NCI-H2227 treated with DMSO at 0.1 percent for 48 hours (cell line): ENCODE data around the gene PCDH18.
A peak's percentile ranks its signal among the peaks of the same experiment; 100 is the strongest.
"Not testable (repeated sequence)": the region's sequence is repeated elsewhere in the genome, so short reads cannot be mapped to it uniquely, and the experiment has no call there.

Experiments used
- DNase-seq: peaks from one replicate; lab custom pipeline; 2025; lab: John Stamatoyannopoulos, UW

PCDH18 gene

DNA sequence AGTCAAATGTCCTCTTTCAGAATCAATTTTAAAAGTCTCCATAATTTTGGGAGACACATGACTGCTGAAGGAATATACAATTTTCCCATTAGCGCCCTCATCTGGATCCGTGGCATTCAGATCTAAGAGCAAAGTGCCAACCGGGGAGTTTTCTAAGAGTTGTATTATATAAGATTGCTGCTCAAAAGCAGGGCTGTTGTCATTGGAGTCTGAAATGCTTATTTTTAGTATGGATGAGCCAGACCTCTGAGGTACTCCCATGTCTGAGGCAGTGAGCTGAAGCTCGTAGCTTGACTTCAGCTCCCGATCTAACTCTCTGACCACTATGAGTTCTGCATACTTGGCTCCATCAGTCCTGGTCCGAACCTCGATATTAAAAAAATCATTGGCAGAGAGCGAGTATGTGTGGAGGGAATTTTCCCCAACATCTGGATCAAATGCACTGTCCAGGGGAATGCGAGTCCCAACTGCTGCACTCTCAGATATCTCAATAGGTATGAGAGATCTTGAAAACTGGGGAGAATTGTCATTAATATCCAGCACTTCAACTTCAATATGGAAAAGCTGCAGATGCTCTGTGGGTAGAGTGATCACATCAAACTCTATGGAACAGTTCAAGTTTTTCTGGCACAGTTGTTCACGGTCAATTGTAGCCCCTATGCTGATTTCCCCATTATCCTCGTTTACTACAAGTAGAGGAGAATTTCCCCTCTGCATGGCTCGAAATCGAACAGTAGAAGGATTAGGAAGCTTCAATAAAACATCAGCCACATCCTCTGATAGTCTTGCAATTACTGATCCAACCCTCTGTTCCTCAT, 917 bp downstream of the PCDH18 start:
- no peak for DNase-seq

DNA sequence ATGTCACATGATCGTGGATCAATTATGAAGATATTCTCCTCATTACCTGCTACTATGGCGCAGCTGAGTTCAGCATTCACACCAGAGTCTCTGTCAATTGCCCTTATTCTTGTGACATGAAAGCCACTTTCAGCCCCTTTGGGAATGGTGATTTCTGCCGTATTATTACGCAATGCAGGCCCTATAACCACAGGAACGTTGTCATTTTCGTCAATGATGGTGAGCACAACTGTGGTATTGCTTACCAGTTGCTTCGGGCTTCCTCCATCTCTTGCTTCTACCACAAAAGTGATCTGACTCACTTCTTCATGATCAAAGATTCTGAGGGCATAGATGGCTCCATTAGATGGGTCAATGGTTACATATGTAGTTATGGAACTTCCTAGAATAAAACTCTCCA, 2.1 kb downstream of the PCDH18 start:
- no peak for DNase-seq

- no peak for DNase-seq
Measured at GRCh38 chr4:137529432-137529831, 2.9 kb downstream of the PCDH18 start.

- DNase-seq: no peak
Measured at GRCh38 chr4:137528673-137529072, 3.6 kb downstream of the PCDH18 start.

- no peak for DNase-seq
Measured at GRCh38 chr4:137526681-137527080, 5.6 kb downstream of the PCDH18 start.

DNA sequence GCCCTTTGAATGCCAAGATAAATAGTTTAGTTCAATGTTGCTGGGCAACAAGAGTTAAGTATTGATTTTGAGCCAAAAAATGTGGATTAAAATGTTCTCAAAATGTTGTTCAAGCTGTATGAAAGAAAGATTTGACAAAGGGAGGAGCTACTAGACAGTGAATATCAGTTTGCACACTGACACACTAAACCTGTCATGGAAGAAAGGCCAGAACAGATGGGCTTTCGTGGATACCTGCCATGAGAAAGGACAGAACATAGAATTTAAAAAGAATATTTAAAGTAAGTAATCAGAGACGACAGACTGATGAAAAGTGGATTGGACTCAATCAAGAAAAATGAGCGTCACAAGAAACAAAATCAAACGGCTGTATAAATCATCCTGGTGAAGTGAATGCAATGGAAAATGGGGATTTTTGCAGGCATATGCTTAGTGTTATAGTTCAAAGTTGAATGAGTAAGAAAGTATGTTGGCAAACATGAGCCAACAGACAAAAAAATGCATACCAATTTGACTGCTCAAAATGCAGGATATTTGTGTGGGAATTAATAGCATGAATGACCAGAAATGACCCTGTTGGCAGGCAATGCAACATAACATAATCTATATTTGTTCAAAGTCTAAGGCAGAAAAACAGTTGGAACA, 7.4 kb downstream of the PCDH18 start:
- DNase-seq: no peak

DNA sequence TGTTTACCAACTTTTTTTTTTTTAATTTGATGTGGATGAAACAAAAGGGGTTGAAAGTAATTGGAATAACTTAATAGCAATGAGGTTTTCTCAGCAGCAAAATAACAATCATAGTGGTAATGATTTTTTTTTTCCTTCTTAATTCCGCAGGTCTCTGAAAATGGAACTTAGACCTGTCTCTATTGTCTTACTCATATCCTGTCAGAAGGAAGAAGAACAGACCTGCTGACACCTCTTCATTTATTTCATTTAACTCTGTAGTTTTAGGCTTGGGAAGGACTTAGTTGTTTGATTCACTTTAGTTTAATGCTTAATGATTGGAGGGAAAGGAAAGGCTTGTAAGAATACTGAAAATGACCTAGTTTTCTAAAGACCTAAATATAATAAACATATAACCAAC, 9.0 kb downstream of the PCDH18 start:
- no peak for DNase-seq

DNA sequence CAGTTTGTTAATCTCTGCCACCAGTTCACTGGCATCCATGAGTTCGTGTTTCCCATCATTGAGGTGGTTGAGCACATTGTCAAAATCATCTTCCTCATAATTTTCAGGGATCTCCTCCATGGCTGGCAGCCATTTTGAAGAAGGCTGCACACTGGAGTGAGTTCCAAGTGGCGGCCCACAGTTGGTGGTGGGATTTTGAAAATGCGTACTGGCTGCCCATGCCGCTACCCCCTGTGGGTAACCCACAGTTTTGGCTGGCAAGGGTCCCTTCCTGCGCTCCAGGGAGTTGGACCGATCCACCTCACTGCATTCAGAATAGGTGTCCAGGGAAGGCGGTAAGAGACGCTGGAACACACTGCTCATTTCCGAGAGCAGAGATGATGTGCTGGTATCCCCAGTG, 11.2 kb downstream of the PCDH18 start:
- DNase-seq: no peak

- no peak for DNase-seq
Measured at GRCh38 chr4:137519406-137519805, 12.9 kb downstream of the PCDH18 start.

- not testable (repeated sequence) for DNase-seq
Measured at GRCh38 chr4:137517323-137517722, 15.0 kb downstream of the PCDH18 start.

DNA sequence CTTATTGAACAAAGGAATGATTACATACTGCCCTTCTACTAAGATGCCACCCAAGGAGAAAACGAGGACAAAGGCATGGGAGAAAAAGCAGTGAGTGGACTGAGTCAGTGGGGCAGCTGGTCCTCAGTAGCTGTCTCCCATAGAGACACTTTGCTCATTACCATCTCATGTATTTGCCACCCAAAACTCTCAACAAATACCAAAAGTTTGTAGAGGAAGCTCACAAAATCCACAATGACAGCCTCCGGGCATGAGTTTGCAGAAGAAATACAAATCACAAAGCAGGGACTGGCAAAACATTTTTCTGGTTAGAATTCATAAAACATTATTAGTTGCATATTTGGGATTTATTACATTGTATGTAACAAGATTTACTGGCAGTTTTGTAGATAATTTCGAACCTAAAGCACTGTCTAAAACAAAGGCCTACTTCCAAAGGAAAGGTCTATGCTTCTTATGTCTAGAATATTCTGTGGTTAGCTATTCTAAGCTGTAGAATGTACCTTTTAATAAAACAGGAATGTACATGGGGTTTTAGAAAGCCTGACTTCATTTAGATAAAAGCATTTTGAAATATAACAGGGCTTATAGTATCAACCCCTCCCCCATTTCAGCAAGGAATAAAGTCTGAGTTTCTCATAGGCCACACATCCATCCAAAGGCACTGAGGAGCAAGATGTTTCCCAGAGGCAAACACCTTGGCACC, 17.7 kb downstream of the PCDH18 start:
- DNase-seq: no peak

DNA sequence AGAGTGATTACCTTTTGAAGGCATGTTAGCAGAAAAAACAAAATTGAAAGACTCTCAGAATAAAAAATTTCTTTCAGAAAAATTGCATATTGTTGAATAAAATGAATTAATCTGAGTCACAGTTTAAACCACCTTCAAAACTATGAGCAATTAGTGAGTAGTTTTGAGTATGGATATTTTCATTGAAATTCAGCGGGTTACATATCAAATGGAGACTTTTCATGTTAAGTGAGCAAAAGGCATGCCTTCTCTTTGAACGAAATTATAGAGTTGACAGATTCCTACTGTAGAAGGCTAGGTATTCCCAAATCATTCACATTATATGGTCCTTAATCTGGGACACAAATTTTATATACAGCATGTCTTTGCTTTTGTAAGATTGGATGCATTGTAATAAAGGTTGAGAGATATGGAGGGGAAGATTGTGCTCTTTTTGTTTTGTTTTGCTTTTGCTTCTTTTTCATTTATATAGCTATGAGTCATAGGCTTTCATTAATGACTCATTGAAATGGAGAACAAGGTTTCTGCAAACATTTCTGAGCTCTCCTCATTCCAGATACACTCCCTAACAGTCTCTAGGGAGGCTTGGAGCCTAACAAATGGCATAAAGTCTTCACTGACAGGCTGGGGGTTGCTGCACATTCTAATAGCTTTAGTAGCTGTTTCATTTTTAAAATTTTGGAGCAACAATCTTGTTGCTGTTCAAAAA, 21.6 kb downstream of the PCDH18 start:
- no peak for DNase-seq

DNA sequence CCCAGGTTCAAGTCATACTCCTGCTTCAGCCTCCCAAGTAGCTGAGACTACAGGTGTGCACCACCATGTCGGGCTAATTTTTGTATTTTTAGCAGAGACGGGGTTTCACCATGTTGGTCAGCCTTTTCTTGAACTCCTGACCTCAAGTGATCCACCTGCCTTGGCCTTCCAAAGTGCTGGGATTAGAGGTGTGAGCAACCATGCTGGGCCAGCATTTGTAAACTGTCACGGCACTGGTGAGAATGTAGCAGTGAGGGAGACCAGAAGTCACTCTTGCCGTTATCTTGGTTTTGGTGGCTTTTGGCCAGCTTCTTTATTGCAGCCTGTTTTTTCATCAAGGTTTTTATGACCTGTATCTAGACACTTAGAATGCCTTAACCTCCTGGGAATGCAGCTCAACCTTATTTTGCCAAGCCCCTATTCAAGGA, 22.4 kb downstream of the PCDH18 start:
- DNase-seq: no peak

- no peak for DNase-seq
Measured at GRCh38 chr4:137502339-137503129, 29.8 kb downstream of the PCDH18 start.

GRCh38 chr4:137496267-137496666, 36.0 kb downstream of the PCDH18 start:
- DNase-seq: not testable (repeated sequence)

DNA sequence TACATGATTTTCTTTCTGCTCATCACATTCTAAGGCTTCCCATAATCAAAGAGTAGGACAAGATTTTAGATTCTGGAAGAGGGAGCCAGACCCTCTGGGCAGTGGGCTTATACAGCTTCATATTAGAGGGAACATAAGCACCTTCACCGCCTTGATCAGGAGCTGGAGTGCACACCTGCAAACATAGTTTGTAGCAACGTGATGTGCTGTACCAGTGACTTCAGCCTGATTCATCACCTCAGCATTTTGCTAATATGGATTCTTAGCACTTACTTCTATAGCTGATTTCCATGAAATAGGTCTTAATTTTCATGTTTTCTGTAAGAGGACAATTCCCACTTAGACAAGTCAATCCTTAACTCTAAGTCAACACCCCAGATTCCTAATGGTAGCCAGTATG, 36.7 kb downstream of the PCDH18 start:
- DNase-seq: no peak

DNA sequence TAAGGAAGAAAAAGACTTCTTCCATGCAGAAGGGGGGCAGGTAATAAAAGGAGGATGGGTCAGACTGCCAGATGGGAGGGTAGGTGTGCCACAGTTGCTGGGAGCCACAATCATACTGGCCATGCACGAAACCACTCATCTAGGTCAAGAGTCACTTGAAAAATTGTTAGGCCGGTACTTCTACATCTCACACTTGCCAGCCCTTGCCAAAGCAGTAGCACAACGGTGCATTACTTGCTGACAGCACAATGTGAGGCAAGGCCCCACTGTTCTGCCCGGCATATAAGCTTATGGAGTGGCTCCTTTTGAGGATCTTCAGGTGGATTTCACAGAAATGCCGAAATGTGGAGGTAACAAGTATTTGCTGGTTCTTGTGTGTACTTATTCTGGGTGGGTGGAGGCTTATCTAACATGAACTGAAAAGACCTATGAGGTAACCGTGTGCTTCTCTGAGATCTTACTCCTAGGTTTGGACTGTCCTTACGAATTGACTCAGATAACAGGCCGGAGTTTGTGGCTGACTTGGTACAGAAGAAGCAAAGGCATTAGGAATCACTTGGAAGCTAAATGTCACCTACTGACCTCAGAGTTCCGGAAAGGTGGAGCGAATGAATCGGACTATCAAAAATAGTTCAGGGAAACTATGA, 48.9 kb downstream of the PCDH18 start:
- not testable (repeated sequence) for DNase-seq

- not testable (repeated sequence) for DNase-seq
Measured at GRCh38 chr4:137479657-137480056, 52.6 kb downstream of the PCDH18 start.

GRCh38 chr4:137476345-137476744, 55.9 kb downstream of the PCDH18 start:
- DNase-seq: no peak

DNA sequence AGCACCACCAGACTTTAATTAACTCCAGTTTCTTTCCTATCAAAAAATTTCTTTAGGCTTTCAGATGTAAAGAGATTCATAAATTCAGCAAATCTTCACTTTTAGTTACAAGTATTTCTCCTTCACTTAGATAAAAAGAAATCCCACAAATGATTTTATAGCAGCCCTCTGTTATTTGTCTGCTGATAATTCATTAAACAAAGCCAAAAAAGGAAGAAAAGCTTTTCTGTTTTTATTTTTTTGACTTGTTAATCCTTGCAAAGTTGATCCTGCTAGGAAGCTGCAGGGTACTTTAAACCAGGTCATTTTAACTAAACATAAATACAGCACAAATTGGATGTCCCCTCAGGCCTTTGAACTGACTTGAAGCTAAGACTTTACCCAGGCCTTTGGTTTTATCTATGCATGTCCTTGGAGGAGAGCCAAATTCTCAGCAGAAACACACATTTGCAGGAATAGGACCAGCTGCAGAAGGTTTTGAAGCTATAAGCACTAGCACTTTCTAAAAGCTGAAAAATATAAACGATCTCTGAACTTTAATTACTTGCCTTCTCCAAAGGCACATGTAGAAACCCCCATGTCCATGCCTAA, 57.5 kb downstream of the PCDH18 start:
- no peak for DNase-seq

GRCh38 chr4:137471895-137472294, 60.4 kb downstream of the PCDH18 start:
- peak; percentile 20 for DNase-seq
